Measurements from ENCODE around the gene LTBR.

- TF ChIP-seq CTCF (IDR thresholded peaks at IDR 0.05) (no peak), POLR2A (IDR thresholded peaks at IDR 0.05) (no peak), POLR2AphosphoS5 (IDR thresholded peaks at IDR 0.05) (no peak)
These were observed 20.0 kb upstream of the LTBR start for GRCh38 chr12:6364044-6364374.

Measured in prostate gland (tissue), 2 donors.